PC-3 (cell line): ENCODE data around the gene VWA3B. TPM values are rescaled to one million over a fixed set of nuclear protein-coding genes. Genes with fewer than 3 reads are reported as not detected.

ENCODE experiments used
- ATAC-seq: fragments of 200-7000 bp; cut with Tn5 transposase; 2 replicates; pipeline ENCODE4 v1.9.1; 2020; ENCODE audit warnings: mild to moderate bottlenecking, moderate library complexity
- BruUV-seq: library from RNA; stranded (reverse); fragments of 400-500 nt; replicated peaks from 2 replicates; lab custom pipeline; 2021; lab: Mats Ljungman, UMichigan
- CTCF ChIA-PET: fragments of 300-600 bp; sonication (Branson Sonifier 250); formaldehyde crosslinking; loops from one replicate; lab custom pipeline; 2022; ENCODE audit warnings: antibody characterized with exemption; lab: Charles Lee
- POLR2A ChIA-PET: fragments of 300-600 bp; sonication (Branson Sonifier 250); formaldehyde crosslinking; loops from one replicate; lab custom pipeline; 2022; ENCODE audit warnings: antibody characterized with exemption; ENCODE audit not compliant: unreplicated experiment; lab: Charles Lee
- DNase-seq: peaks from one replicate; pipeline ENCODE4 v3.0.0-alpha.2; 2015
- H2AFZ ChIP-seq: fragments of 300-600 bp; sonication (generic); 2 replicates; pipeline ENCODE4 v1.6.0; 2016; ENCODE audit warnings: antibody characterized with exemption, low read length
- H3F3A ChIP-seq: fragments of 300-600 bp; sonication (generic); one replicate; pipeline ENCODE4 v1.6.0; 2017; ENCODE audit warnings: antibody characterized with exemption, low read length, control low read depth, mild to moderate bottlenecking; ENCODE audit not compliant: unreplicated experiment
- H3K27ac ChIP-seq: fragments of 300-600 bp; sonication (generic); 2 replicates; pipeline ENCODE4 v1.5.1; 2016; ENCODE audit warnings: mild to moderate bottlenecking, low read length
- H3K27me3 ChIP-seq: fragments of 300-600 bp; sonication (generic); 2 replicates; pipeline ENCODE4 v1.6.1; 2016; ENCODE audit warnings: low read length, mixed read lengths
- H3K36me3 ChIP-seq: fragments of 300-600 bp; sonication (generic); 2 replicates; pipeline ENCODE4 v1.6.1; 2016; ENCODE audit warnings: low read depth, mixed run types, low read length, mixed read lengths
- H3K4me1 ChIP-seq: fragments of 300-600 bp; sonication (generic); 2 replicates; pipeline ENCODE4 v1.5.1; 2016; ENCODE audit warnings: low read length; ENCODE audit not compliant: insufficient read depth
- H3K4me2 ChIP-seq: fragments of 300-600 bp; sonication (generic); 2 replicates; pipeline ENCODE4 v1.6.0; 2016; ENCODE audit warnings: low read length
- H3K4me3 ChIP-seq: fragments of 300-600 bp; sonication (generic); 2 replicates; pipeline ENCODE4 v1.5.1; 2016; ENCODE audit warnings: mild to moderate bottlenecking, low read length, mixed read lengths
- H3K79me2 ChIP-seq: fragments of 300-600 bp; sonication (generic); 2 replicates; pipeline ENCODE4 v1.6.1; 2017; ENCODE audit warnings: low read length, mixed read lengths
- H3K9ac ChIP-seq: fragments of 300-600 bp; sonication (generic); 2 replicates; pipeline ENCODE4 v1.6.0; 2016; ENCODE audit warnings: mild to moderate bottlenecking, low read length
- H3K9me2 ChIP-seq: fragments of 300-600 bp; sonication (generic); replicated peaks from 2 replicates; pipeline ENCODE4 v1.6.1; 2016; ENCODE audit warnings: mixed run types, low read length, mixed read lengths
- H3K9me3 ChIP-seq: fragments of 300-600 bp; sonication (generic); 2 replicates; pipeline ENCODE4 v1.6.1; 2016; ENCODE audit warnings: low read length, mixed read lengths
- H4K20me1 ChIP-seq: fragments of 300-600 bp; sonication (generic); 2 replicates; pipeline ENCODE4 v1.6.1; 2016; ENCODE audit warnings: low read length, mixed read lengths
- EZH2 ChIP-seq: fragments of 300-600 bp; sonication (generic); IDR thresholded peaks from one replicate; pipeline ENCODE4 v1.6.1; 2017; ENCODE audit warnings: antibody characterized with exemption, mild to moderate bottlenecking, low read length; ENCODE audit not compliant: unreplicated experiment
- EZH2phosphoT487 ChIP-seq: fragments of 300-600 bp; sonication (generic); IDR thresholded peaks from 2 replicates; pipeline ENCODE4 v1.6.1; 2018; ENCODE audit warnings: mild to moderate bottlenecking, antibody characterized with exemption, low read length, borderline replicate concordance
- intact Hi-C: fragments of 100-400 bp; cut with micrococcal nuclease; formaldehyde crosslinking; loops from 2 replicates; pipeline ENCODE4 v1.9.0; 2023
- total RNA-seq: library from RNA; depleted of rRNA; stranded (reverse); fragments of >200 nt; gene quantifications from 2 replicates; pipeline ENCODE4 v1.2.3, GENCODE V29; 2014
- TF ChIP-seq, protein P1 (sequence below): fragments of 300-600 bp; sonication (generic); conservative IDR thresholded peaks from 2 replicates; pipeline ENCODE4 v1.5.1; 2017; ENCODE audit warnings: antibody characterized with exemption, low read depth, mild to moderate bottlenecking, low read length

The VWA3B gene
- total RNA-seq, 1 experiment from 2014 or later, result not detected

DNA sequence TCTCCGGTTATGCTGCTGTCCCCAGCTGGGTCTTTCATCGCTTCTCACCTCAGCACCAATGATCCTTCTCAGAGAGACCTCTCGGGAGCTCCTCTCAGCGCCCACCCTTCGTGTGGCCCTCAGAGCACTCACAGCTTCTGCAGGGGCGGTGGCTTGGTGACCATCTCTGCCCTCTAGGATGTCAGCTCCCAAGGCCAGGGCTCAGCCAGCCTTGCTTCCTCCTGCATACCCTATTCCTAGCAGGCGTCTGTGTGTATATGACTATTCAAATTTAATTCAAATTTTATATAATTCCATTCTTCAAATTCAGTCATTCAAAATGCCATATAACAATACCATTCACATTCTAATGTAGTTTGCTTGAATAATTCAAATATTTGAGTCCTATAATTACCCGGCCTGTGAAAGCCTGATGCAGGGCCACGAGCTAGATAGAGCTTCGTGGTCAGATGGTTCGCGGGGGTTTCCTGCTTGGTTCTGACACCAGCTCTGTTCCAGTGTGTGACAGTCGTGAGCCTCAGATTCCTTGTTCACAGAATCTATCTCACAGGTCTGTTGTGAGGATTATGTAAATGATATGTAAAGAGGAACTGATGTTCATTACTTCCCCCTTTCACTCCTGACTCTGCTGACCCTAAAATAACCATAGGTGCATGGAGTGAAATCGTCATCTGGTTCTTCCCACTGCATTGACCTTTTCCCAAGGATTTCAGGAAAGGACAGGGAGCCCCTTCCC lies 165.2 kb downstream of the VWA3B start:
- Histone ChIP-seq H3K4me2 (no peak overlapping the region), H3K4me1 (no peaks in the 10 kb centered on the region), H3K27ac (no peak overlapping the region), H3F3A (no peaks in the 10 kb centered on the region), H2AFZ (no peak overlapping the region), H3K9me3 (no peaks in the 10 kb centered on the region), H4K20me1 (no peaks in the 10 kb centered on the region), H3K4me3 (no peak overlapping the region), H3K27me3 (no peaks in the 10 kb centered on the region), H3K9ac (no peak overlapping the region), H3K79me2 (no peaks in the 10 kb centered on the region), H3K36me3 (no peaks in the 10 kb centered on the region), H3K9me2 (no peaks in the 10 kb centered on the region)
- TF ChIP-seq EZH2 (no peak), EZH2phosphoT487 (no peak)
- TF ChIP-seq, protein P1, sequence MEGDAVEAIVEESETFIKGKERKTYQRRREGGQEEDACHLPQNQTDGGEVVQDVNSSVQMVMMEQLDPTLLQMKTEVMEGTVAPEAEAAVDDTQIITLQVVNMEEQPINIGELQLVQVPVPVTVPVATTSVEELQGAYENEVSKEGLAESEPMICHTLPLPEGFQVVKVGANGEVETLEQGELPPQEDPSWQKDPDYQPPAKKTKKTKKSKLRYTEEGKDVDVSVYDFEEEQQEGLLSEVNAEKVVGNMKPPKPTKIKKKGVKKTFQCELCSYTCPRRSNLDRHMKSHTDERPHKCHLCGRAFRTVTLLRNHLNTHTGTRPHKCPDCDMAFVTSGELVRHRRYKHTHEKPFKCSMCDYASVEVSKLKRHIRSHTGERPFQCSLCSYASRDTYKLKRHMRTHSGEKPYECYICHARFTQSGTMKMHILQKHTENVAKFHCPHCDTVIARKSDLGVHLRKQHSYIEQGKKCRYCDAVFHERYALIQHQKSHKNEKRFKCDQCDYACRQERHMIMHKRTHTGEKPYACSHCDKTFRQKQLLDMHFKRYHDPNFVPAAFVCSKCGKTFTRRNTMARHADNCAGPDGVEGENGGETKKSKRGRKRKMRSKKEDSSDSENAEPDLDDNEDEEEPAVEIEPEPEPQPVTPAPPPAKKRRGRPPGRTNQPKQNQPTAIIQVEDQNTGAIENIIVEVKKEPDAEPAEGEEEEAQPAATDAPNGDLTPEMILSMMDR, result no peak
- CTCF ChIA-PET, result interaction anchor here (0.6 kb wide), 1 partner anchor 400 kb away, joined by 3 read pairs; no protein-coding TSS in a partner anchor
- ATAC-seq (no peak), DNase-seq (no peak)
- POLR2A ChIA-PET, result interaction anchor here (0.6 kb wide), 1 partner anchor 100 kb away, joined by 3 read pairs; no protein-coding TSS in a partner anchor
- intact Hi-C loops, result no loop called here
- no TSS peak for BruUV-seq

DNA sequence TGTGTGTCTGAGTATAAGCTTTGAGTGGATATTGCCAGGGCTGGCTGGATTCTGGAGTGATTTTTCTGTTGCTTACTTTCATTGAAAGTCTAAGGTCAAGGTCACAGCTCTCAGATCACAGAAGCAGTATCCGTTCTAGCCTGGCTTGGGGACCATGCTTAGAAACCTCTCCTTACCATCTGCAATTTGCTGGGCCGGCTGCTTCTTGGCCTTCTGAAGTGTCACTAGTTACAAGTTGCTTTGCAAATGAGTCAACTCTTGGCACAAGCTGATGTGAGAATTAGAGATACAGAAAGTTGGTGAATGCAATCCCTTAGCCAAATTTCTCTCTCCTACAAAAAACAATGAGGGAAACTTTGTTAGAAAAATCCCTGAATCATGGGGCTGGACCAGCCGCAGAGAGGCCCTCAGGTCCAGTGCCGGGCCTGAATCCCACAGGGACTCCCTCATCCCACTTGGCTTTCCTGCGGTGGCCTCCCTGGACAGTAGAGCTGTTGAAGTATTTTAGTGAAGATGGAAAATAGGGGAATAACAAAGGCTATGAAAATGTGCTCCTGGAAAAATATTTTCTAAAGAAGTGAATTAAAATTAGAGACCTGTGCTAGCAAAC lies 166.6 kb downstream of the VWA3B start:
- H3K27ac ChIP-seq, result no peak overlapping the region
- H3K4me2 ChIP-seq, result no peak overlapping the region
- POLR2A ChIA-PET, result no interaction called here
- no peak overlapping the region for H3K4me3 ChIP-seq
- CTCF ChIA-PET, result no interaction called here
- H3K9ac ChIP-seq, result no peak overlapping the region
- H3K27me3 ChIP-seq, result no peaks in the 10 kb centered on the region
- TF ChIP-seq, protein P1, result no peak
- TF ChIP-seq EZH2phosphoT487 (no peak), EZH2 (no peak)
- H3K36me3 ChIP-seq, result no peaks in the 10 kb centered on the region
- H4K20me1 ChIP-seq, result no peaks in the 10 kb centered on the region
- H2AFZ ChIP-seq, result no peak overlapping the region
- BruUV-seq, result no TSS peak
- H3K9me3 ChIP-seq, result no peaks in the 10 kb centered on the region
- DNase-seq (no peak), ATAC-seq (no peak)
- no peaks in the 10 kb centered on the region for H3K79me2 ChIP-seq
- H3K4me1 ChIP-seq, result no peaks in the 10 kb centered on the region
- intact Hi-C loops, result no loop called here
- H3K9me2 ChIP-seq, result no peaks in the 10 kb centered on the region
- H3F3A ChIP-seq, result no peaks in the 10 kb centered on the region
